ENCODE measurements around the gene GGT7.

GRCh38 chr20:34859367-34859766 is 13.3 kb downstream of the GGT7 start:
- TF ChIP-seq POLR2AphosphoS5 (IDR thresholded peaks at IDR 0.05; ENCODE audit: low read depth, low read length) (no peak), CTCF (IDR thresholded peaks at IDR 0.05) (no peak)
